ENCODE results near the gene IREB2.

GRCh38 chr15:78540871-78541743, 103.1 kb downstream of the IREB2 start:
- TF ChIP-seq CTCF (conservative IDR thresholded peaks at IDR 0.05; ENCODE audit: low read length) = no peak
- no peak for TF ChIP-seq EZH2phosphoT487 (IDR thresholded peaks at IDR 0.05; ENCODE audit: borderline replicate concordance, low read depth, low read length)

All from OCI-LY7 (cell line).